Endothelial cell of umbilical vein (primary cell): ENCODE measurements around the gene CDH22. TPM values are rescaled to one million over a fixed set of nuclear protein-coding genes. Genes with fewer than 3 reads are reported as not detected.
A peak's percentile ranks its signal among the peaks of the same experiment; 100 is the strongest.

Experiments
- BruUV-seq: library from RNA; stranded (reverse); fragments of 400-500 nt; replicated peaks from 2 replicates; lab custom pipeline; 2021; lab: Mats Ljungman, UMichigan
- CTCF ChIA-PET: fragments of 300-600, 350-600 bp; sonication (Branson Sonifier 250); formaldehyde crosslinking; loops from one replicate; lab custom pipeline; 2021; ENCODE audit warnings: antibody characterized with exemption, inconsistent platforms; lab: Charles Lee
- POLR2A ChIA-PET: fragments of 300-600, 350-600 bp; sonication (Branson Sonifier 250); formaldehyde crosslinking; loops from one replicate; lab custom pipeline; 2021; ENCODE audit warnings: antibody characterized with exemption, inconsistent platforms; lab: Charles Lee
- DNase-seq: peaks from one replicate; pipeline ENCODE4 v3.0.0-alpha.2; 2011; ENCODE audit warnings: low read depth, low spot score
- FAIRE-seq: peaks from 2 replicates; lab custom pipeline; 2011; peaks lifted over from hg19 to GRCh38; lab: Jason Lieb, UNC
- H2AFZ ChIP-seq: 2 replicates; pipeline ENCODE4 v1.6.0; 2012; ENCODE audit warnings: low read depth, low read length, control low read depth, inconsistent platforms
- H3K27ac ChIP-seq: 2 replicates; pipeline ENCODE4 v1.5.1; 2011; ENCODE audit warnings: low read depth, mild to moderate bottlenecking, control low read depth, low read length, moderate library complexity; ENCODE audit not compliant: insufficient read depth
- H3K27me3 ChIP-seq, 2 experiments: 2 replicates each; pipeline versions ENCODE4 v1.6.0 to v1.6.1; 2011; ENCODE audit warnings: low read length in 2 of 2, mixed read lengths in 1 of 2; ENCODE audit not compliant: control insufficient read depth in 2 of 2, insufficient read depth in 2 of 2
- H3K36me3 ChIP-seq, 2 experiments: 2 replicates in 1 of 2; 3 replicates in 1 of 2; pipeline ENCODE4 v1.5.1; 2011; ENCODE audit warnings: low read length in 2 of 2, mild to moderate bottlenecking in 1 of 2, moderate library complexity in 1 of 2; ENCODE audit not compliant: control insufficient read depth in 2 of 2, insufficient read depth in 2 of 2; ENCODE audit errors: extremely low read depth in 1 of 2
- H3K4me1 ChIP-seq: 3 replicates; pipeline ENCODE4 v1.5.1; 2011; ENCODE audit warnings: mild to moderate bottlenecking, low read length; ENCODE audit not compliant: control insufficient read depth, insufficient read depth; ENCODE audit errors: extremely low read depth
- H3K4me2 ChIP-seq: 2 replicates; pipeline ENCODE4 v1.6.1; 2011; ENCODE audit warnings: low read length, control low read depth, mixed read lengths; ENCODE audit not compliant: insufficient read depth
- H3K4me3 ChIP-seq, 3 experiments: fragments of 200-600 bp in 1 of 3; sonication (generic), shearing (Covaris generic) in 1 of 3; replicated peaks in 1 of 3; 2 replicates each; pipeline ENCODE4 v1.5.1; 2011 to 2016; ENCODE audit warnings: control low read depth in 3 of 3, low read length in 3 of 3, mild to moderate bottlenecking in 2 of 3, inconsistent platforms in 1 of 3, low read depth in 1 of 3, moderate library complexity in 1 of 3; ENCODE audit not compliant: insufficient read depth in 1 of 3
- H3K79me2 ChIP-seq: 2 replicates; pipeline ENCODE4 v1.6.0; 2012; ENCODE audit warnings: low read length, inconsistent platforms; ENCODE audit not compliant: control insufficient read depth, insufficient read depth
- H3K9ac ChIP-seq: replicated peaks from 2 replicates; pipeline ENCODE3; 2011; ENCODE audit warnings: low read length, control low read depth; ENCODE audit not compliant: insufficient read depth; ENCODE audit errors: extremely low read depth
- H3K9me1 ChIP-seq: replicated peaks from 3 replicates; pipeline ENCODE4 v1.6.0; 2011; ENCODE audit warnings: mild to moderate bottlenecking, low read length; ENCODE audit not compliant: control insufficient read depth, insufficient read depth; ENCODE audit errors: extremely low read depth
- H3K9me3 ChIP-seq: replicated peaks from 2 replicates; pipeline ENCODE4 v1.5.1; 2012; ENCODE audit warnings: low read length, inconsistent platforms; ENCODE audit not compliant: control insufficient read depth, insufficient read depth
- H4K20me1 ChIP-seq: replicated peaks from 2 replicates; pipeline ENCODE3; 2011; ENCODE audit warnings: mild to moderate bottlenecking, low read length; ENCODE audit not compliant: control insufficient read depth, insufficient read depth; ENCODE audit errors: extremely low read depth
- EZH2 ChIP-seq: IDR thresholded peaks from 2 replicates; pipeline ENCODE4 v1.6.1; 2012; ENCODE audit warnings: borderline replicate concordance, low read depth, mild to moderate bottlenecking, moderate library complexity, low read length, inconsistent platforms; ENCODE audit not compliant: severe bottlenecking
- FOS ChIP-seq: IDR thresholded peaks from 2 replicates; pipeline ENCODE4 v1.6.1; 2011; ENCODE audit warnings: mild to moderate bottlenecking, low read length, moderate library complexity, borderline replicate concordance; ENCODE audit not compliant: insufficient read depth
- GATA2 ChIP-seq: IDR thresholded peaks from 2 replicates; pipeline ENCODE4 v1.7.0; 2011; ENCODE audit warnings: low read depth, mild to moderate bottlenecking, moderate library complexity, mixed read lengths, low read length; ENCODE audit not compliant: insufficient read length, insufficient read depth
- JUN ChIP-seq: IDR thresholded peaks from 2 replicates; pipeline ENCODE4 v1.6.1; 2011; ENCODE audit warnings: borderline replicate concordance, low read depth; ENCODE audit not compliant: insufficient read length, insufficient read depth
- MAX ChIP-seq: IDR thresholded peaks from 2 replicates; pipeline ENCODE4 v1.6.1; 2011; ENCODE audit not compliant: insufficient read depth, insufficient read length
- POLR2A ChIP-seq: IDR thresholded peaks from 2 replicates; pipeline ENCODE4 v1.6.1; 2012; ENCODE audit warnings: low read depth, mild to moderate bottlenecking, control low read depth, low read length
- POLR2AphosphoS5 ChIP-seq: IDR thresholded peaks from 2 replicates; pipeline ENCODE4 v1.6.1; 2012; ENCODE audit warnings: low read depth, mild to moderate bottlenecking, control low read depth, low read length, moderate library complexity; ENCODE audit not compliant: insufficient read depth
- dilution Hi-C: fragments of 300-500 bp; cut with MboI; formaldehyde crosslinking; loops from one replicate; pipeline ENCODE4 v1.15.0; 2019; ENCODE audit warnings: low sequenced_read_pairs; ENCODE audit not compliant: extremely low pct_ligation_motif_present
- intact Hi-C: fragments of 100-400 bp; cut with micrococcal nuclease; formaldehyde crosslinking; loops from one replicate; pipeline ENCODE4 v1.10.0; 2022
- polyA plus RNA-seq, 4 experiments: library from polyadenylated mRNA; depleted of rRNA in 3 of 4; stranded (reverse) in 3 of 4; unstranded in 1 of 4; fragments of >200 nt; gene quantifications; 2 replicates each; pipeline versions ENCODE4 v1.2.1 to v1.2.3, GENCODE V29; 2011 to 2012; ENCODE audit warnings: missing spikeins in 1 of 4
- total RNA-seq: library from RNA; stranded (reverse); gene quantifications from 2 replicates; pipeline ENCODE4 v1.2.3, GENCODE V29; 2021

CDH22 gene
- total and polyA plus RNA-seq, 2 donors (not counting 3 experiments of a cell fraction or from before 2014, with no cell fraction given), result not detected

- FAIRE-seq (no peak), DNase-seq (no peak)
- BruUV-seq, result no TSS peak
- intact Hi-C loops (no loop called here), dilution Hi-C loops (no loop called here)
- H3K4me3 ChIP-seq, result no peak overlapping the region
- H3K9me3 ChIP-seq, result no peaks in the 10 kb centered on the region
- peaks cover 0 to 3% of the 10 kb centered on the region in 2 experiments for H3K36me3 ChIP-seq
- no peak overlapping the region for H3K4me2 ChIP-seq
- no peaks in the 10 kb centered on the region for H3K27me3 ChIP-seq
- no peak overlapping the region for H2AFZ ChIP-seq
- H3K79me2 ChIP-seq, result no peaks in the 10 kb centered on the region
- H3K4me1 ChIP-seq, result peaks cover 9% of the 10 kb centered on the region
- H3K27ac ChIP-seq, result no peak overlapping the region
- CTCF ChIA-PET, result interaction anchor here (3.3 kb wide), 1 partner anchor 223 kb away, joined by 22 read pairs; no protein-coding TSS in a partner anchor
- POLR2A ChIA-PET, result no interaction called here
- no peaks in the 10 kb centered on the region for H4K20me1 ChIP-seq
- H3K9ac ChIP-seq, result no peak overlapping the region
- TF ChIP-seq EZH2 (no peak), GATA2 (no peak), POLR2A (no peak), JUN (no peak), MAX (no peak), POLR2AphosphoS5 (no peak), FOS (no peak)
- H3K9me1 ChIP-seq, result no peaks in the 10 kb centered on the region
Measured at GRCh38 chr20:46351357-46352058, 43.2 kb upstream of the CDH22 start.

- no peaks in the 10 kb centered on the region for H4K20me1 ChIP-seq
- peaks cover 9% of the 10 kb centered on the region for H3K4me1 ChIP-seq
- POLR2A ChIA-PET, result no interaction called here
- H3K27me3 ChIP-seq, result no peaks in the 10 kb centered on the region
- H3K4me2 ChIP-seq, result no peak overlapping the region
- DNase-seq (no peak), FAIRE-seq (no peak)
- H3K9me1 ChIP-seq, result no peaks in the 10 kb centered on the region
- H3K27ac ChIP-seq, result peak overlapping the region; percentile 70
- H3K79me2 ChIP-seq, result no peaks in the 10 kb centered on the region
- intact Hi-C loops, result loop anchor here (1.0 kb wide), 1 partner anchor 12 kb away; no protein-coding TSS in a partner anchor
- CTCF ChIA-PET, result interaction anchor here (3.3 kb wide), 1 partner anchor 223 kb away, joined by 22 read pairs; no protein-coding TSS in a partner anchor
- H3K4me3 ChIP-seq, result no peak overlapping the region
- BruUV-seq, result no TSS peak
- no peak for TF ChIP-seq POLR2AphosphoS5
- H3K36me3 ChIP-seq, result peaks cover 0 to 3% of the 10 kb centered on the region in 2 experiments
- dilution Hi-C loops, result no loop called here
- H2AFZ ChIP-seq, result no peak overlapping the region
- H3K9ac ChIP-seq, result no peak overlapping the region
- no peaks in the 10 kb centered on the region for H3K9me3 ChIP-seq
Measured at GRCh38 chr20:46350986-46351267, 42.6 kb upstream of the CDH22 start.
